ENCODE data around the gene LYL1. TPM values are rescaled to one million over a fixed set of nuclear protein-coding genes. Genes with fewer than 3 reads are reported as not detected.
A peak's percentile ranks its signal among the peaks of the same experiment; 100 is the strongest.

The LYL1 gene
- total and polyA plus RNA-seq, 5 donors from 2014 or later: 6.5 to 14.2 (median 8.0) TPM

DNA sequence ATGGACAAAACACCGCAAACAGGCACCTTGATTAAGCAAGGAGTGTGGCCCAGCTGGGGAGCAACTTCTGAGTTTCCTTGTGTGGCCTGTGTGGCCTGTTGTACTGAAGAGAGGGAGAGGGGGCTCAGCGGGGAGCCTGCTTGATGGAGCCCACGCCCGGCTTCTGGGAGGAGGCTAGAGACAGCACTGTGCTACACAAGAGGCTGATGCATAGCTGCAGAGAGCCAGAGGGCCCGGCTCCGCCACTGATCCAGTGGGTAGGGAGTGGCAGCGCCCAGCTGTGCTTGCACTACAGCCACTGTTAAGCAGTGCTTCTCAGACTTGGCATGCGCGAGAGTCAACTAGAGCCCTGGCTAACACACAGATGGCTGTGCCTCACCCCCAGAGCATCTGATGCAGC is 19.0 kb downstream of the LYL1 start:
- DNase-seq (no peak), ATAC-seq (ENCODE audit: low read depth in 2 of 2) (no peak)
- Histone ChIP-seq H3K4me3 (ENCODE audit: low read depth, low read length) (no peak overlapping the region), H3K27me3 (ENCODE audit: control insufficient read depth, insufficient read depth, low read length) (no peaks in the 10 kb centered on the region), H3K36me3 (ENCODE audit: control insufficient read depth, insufficient read depth, low read length) (no peaks in the 10 kb centered on the region), H3K4me1 (ENCODE audit: control insufficient read depth, insufficient read depth, low read length, poor library complexity, severe bottlenecking) (no peaks in the 10 kb centered on the region), H3K27ac (ENCODE audit: insufficient read depth, low read length, poor library complexity, severe bottlenecking) (no peak overlapping the region), H3K9me3 (ENCODE audit: control insufficient read depth in 2 of 2, low read length in 2 of 2) (no peaks in the 10 kb centered on the region)
- Mint-ChIP-seq H3K36me3 (no peaks in the 10 kb centered on the region), H3K9me3 (no peaks in the 10 kb centered on the region), H3K4me1 (no peaks in the 10 kb centered on the region), H3K27ac (peak overlapping the region in 1 of 3 donors; percentile 14), H3K4me3 (no peak overlapping the region), H3K27me3 (peaks cover 25% of the 10 kb centered on the region)

DNA sequence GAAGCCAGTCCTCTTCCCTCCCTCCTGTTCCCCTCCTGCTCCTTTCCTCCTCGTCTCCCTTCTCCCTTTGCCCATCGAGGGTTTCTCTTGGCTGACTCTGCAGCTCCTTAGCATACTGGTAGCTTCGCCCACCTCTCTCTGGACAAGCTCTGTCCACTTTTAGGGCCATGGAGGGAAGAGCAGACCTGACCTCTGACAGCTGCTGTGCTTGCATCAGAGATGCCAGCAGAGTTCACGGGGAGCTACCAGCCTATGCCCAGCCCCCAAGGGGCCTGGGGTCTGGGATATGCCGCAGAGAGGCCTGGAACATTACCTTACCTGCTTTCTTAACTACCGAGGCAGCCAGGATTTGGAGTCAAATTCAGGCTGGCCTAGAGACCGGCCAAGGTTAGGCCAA is 19.7 kb downstream of the LYL1 start:
- Histone ChIP-seq H3K27ac (ENCODE audit: insufficient read depth, low read length, poor library complexity, severe bottlenecking) (no peak overlapping the region), H3K36me3 (ENCODE audit: control insufficient read depth, insufficient read depth, low read length) (no peaks in the 10 kb centered on the region), H3K9me3 (ENCODE audit: control insufficient read depth in 2 of 2, low read length in 2 of 2) (no peaks in the 10 kb centered on the region), H3K4me1 (ENCODE audit: control insufficient read depth, insufficient read depth, low read length, poor library complexity, severe bottlenecking) (no peaks in the 10 kb centered on the region), H3K27me3 (ENCODE audit: control insufficient read depth, insufficient read depth, low read length) (no peaks in the 10 kb centered on the region), H3K4me3 (ENCODE audit: low read depth, low read length) (no peak overlapping the region)
- DNase-seq: no peak
- no peaks in the 10 kb centered on the region for H3K9me3 Mint-ChIP-seq
- no peak for ATAC-seq (ENCODE audit: low read depth in 2 of 2)
- no peak overlapping the region for H3K4me3 Mint-ChIP-seq
- H3K4me1 Mint-ChIP-seq: no peaks in the 10 kb centered on the region
- H3K27ac Mint-ChIP-seq: peak overlapping the region in 1 of 3 donors; percentile 14
- H3K27me3 Mint-ChIP-seq: peaks cover 25% of the 10 kb centered on the region
- H3K36me3 Mint-ChIP-seq: no peaks in the 10 kb centered on the region

DNA sequence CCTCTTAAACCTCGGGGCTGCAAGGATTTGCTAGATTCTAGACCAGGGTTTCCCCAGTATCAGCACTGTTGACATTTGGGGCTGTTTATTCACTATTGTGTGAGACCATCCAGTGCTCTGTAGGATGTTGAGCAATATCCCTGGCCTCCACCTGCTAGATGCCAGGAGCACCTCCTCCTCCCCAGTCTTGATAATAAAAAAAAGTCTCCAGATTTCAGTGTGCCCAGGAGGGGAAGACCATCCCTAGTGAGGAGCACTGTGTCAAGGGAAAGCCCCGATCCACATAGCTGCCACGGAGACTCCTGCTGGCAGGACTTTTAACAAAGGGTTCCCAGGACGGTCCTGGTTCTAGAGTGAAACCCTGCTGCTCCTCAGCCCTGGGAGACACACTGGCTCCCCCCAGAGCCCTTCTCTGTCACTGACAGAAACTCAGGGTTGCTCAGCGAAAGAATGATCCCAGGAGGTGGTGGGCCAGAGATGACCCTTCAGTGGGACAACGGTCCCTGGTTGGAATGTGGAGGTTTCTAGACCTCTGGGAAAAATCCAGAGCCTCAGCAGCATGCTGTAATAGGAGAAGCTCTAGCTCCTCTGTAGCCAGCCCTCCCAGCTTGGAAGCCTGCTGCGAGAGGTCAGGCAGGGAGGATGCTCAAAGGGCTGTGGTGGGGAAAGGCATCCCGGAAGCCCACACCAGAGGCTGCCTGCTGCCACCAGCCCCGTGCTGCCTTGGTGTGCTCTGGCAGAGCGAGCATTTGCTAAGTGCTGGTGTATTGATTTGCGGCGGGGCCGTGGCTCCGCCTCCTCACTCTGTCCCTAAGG is 20.3 kb downstream of the LYL1 start:
- peaks cover 25% of the 10 kb centered on the region for H3K27me3 Mint-ChIP-seq

GRCh38 chr19:13079542-13079986 is 23.1 kb downstream of the LYL1 start:
- Histone ChIP-seq H3K4me1 (ENCODE audit: control insufficient read depth, insufficient read depth, low read length, poor library complexity, severe bottlenecking) (no peaks in the 10 kb centered on the region), H3K36me3 (ENCODE audit: control insufficient read depth, insufficient read depth, low read length) (no peaks in the 10 kb centered on the region), H3K4me3 (ENCODE audit: low read depth, low read length) (no peak overlapping the region), H3K9me3 (ENCODE audit: control insufficient read depth in 2 of 2, low read length in 2 of 2) (no peaks in the 10 kb centered on the region), H3K27me3 (ENCODE audit: control insufficient read depth, insufficient read depth, low read length) (no peaks in the 10 kb centered on the region), H3K27ac (ENCODE audit: insufficient read depth, low read length, poor library complexity, severe bottlenecking) (no peak overlapping the region)
- H3K27ac Mint-ChIP-seq: no peak overlapping the region
- no peak for ATAC-seq (ENCODE audit: low read depth in 2 of 2)
- no peaks in the 10 kb centered on the region for H3K36me3 Mint-ChIP-seq
- DNase-seq: no peak
- no peaks in the 10 kb centered on the region for H3K4me1 Mint-ChIP-seq
- H3K4me3 Mint-ChIP-seq: no peak overlapping the region
- no peaks in the 10 kb centered on the region for H3K9me3 Mint-ChIP-seq
- peaks cover 12% of the 10 kb centered on the region for H3K27me3 Mint-ChIP-seq

More for the DNA sequence above, 20.3 kb downstream of the LYL1 start:
- Histone ChIP-seq H3K27ac (ENCODE audit: insufficient read depth, low read length, poor library complexity, severe bottlenecking) (no peak overlapping the region), H3K36me3 (ENCODE audit: control insufficient read depth, insufficient read depth, low read length) (no peaks in the 10 kb centered on the region), H3K27me3 (ENCODE audit: control insufficient read depth, insufficient read depth, low read length) (no peaks in the 10 kb centered on the region), H3K4me3 (ENCODE audit: low read depth, low read length) (no peak overlapping the region), H3K9me3 (ENCODE audit: control insufficient read depth in 2 of 2, low read length in 2 of 2) (no peaks in the 10 kb centered on the region), H3K4me1 (ENCODE audit: control insufficient read depth, insufficient read depth, low read length, poor library complexity, severe bottlenecking) (no peaks in the 10 kb centered on the region)
- ATAC-seq (ENCODE audit: low read depth in 2 of 2): no peak
- Mint-ChIP-seq H3K9me3 (no peaks in the 10 kb centered on the region), H3K36me3 (no peaks in the 10 kb centered on the region), H3K27ac (no peak overlapping the region), H3K4me1 (no peaks in the 10 kb centered on the region), H3K4me3 (no peak overlapping the region)
- no peak for DNase-seq

DNA sequence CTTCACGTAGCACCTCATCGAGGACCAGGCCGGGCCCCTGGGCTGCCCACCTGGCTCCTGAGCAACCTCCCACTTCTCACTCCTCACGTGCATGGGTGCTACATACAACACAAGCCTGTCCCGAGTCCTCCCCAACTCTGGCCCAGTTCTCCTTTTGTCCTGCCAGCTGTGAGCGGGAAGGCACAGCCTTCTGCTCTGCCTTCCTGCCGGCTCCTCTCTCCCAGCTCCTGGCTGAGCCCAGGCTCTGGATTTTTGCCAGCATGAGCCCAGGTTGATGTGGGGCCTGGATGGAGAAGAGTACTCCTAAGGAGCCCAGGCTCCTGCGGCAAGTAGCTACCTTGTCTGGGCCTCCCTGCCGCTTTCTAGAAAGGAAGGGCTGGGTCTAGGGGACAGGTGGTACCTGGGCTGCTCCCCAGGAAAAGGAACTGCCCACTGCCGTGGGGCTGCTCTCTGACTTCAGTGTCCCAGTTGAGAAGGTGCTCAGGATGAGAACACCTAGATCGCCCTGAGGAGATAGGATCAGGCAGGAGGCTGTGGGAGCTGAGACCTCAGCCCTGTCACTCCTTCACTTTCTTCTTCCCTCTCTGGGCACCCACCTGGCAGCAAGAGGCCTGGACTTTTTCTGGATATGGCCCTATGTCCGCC is 23.6 kb downstream of the LYL1 start:
- no peak for ATAC-seq (ENCODE audit: low read depth in 2 of 2)
- no peaks in the 10 kb centered on the region for H3K9me3 Mint-ChIP-seq
- no peak overlapping the region for H3K27ac Mint-ChIP-seq
- no peak for DNase-seq
- no peaks in the 10 kb centered on the region for H3K9me3 ChIP-seq (ENCODE audit: control insufficient read depth in 2 of 2, low read length in 2 of 2)
- no peak overlapping the region for H3K4me3 Mint-ChIP-seq
- H3K27me3 ChIP-seq (ENCODE audit: control insufficient read depth, insufficient read depth, low read length): no peaks in the 10 kb centered on the region
- H3K27me3 Mint-ChIP-seq: peaks cover 6% of the 10 kb centered on the region
- no peak overlapping the region for H3K4me3 ChIP-seq (ENCODE audit: low read depth, low read length)
- H3K36me3 Mint-ChIP-seq: no peaks in the 10 kb centered on the region
- no peaks in the 10 kb centered on the region for H3K36me3 ChIP-seq (ENCODE audit: control insufficient read depth, insufficient read depth, low read length)
- no peaks in the 10 kb centered on the region for H3K4me1 Mint-ChIP-seq
- no peak overlapping the region for H3K27ac ChIP-seq (ENCODE audit: insufficient read depth, low read length, poor library complexity, severe bottlenecking)
- H3K4me1 ChIP-seq (ENCODE audit: control insufficient read depth, insufficient read depth, low read length, poor library complexity, severe bottlenecking): no peaks in the 10 kb centered on the region

DNA sequence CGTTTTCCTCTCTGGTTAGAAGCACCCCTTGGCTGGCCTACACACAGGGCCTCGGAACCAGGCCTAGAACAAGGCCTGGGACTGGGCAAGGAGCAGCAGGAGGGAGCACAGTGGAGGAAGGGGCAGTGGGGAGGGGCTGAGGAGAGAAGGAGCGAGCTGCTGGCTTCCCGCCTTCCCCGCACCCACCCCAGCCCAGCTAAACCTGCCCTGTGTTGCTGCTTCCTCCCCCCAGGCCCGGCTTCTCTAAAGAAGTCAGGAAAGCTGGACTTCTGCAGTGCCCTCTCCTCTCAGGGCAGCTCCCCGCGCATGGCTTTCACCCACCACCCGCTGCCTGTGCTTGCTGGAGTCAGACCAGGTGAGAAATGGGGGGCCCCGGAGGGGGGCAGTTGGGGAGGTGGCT is 24.3 kb downstream of the LYL1 start:
- H3K4me1 ChIP-seq (ENCODE audit: control insufficient read depth, insufficient read depth, low read length, poor library complexity, severe bottlenecking): no peaks in the 10 kb centered on the region
- no peaks in the 10 kb centered on the region for H3K9me3 ChIP-seq (ENCODE audit: control insufficient read depth in 2 of 2, low read length in 2 of 2)
- H3K36me3 ChIP-seq (ENCODE audit: control insufficient read depth, insufficient read depth, low read length): no peaks in the 10 kb centered on the region
- no peak for ATAC-seq (ENCODE audit: low read depth in 2 of 2)
- no peak for DNase-seq
- no peak overlapping the region for H3K4me3 ChIP-seq (ENCODE audit: low read depth, low read length)
- Mint-ChIP-seq H3K27me3 (peaks cover 5% of the 10 kb centered on the region), H3K36me3 (no peaks in the 10 kb centered on the region), H3K4me3 (no peak overlapping the region), H3K9me3 (no peaks in the 10 kb centered on the region), H3K27ac (no peak overlapping the region), H3K4me1 (no peaks in the 10 kb centered on the region)
- no peaks in the 10 kb centered on the region for H3K27me3 ChIP-seq (ENCODE audit: control insufficient read depth, insufficient read depth, low read length)
- H3K27ac ChIP-seq (ENCODE audit: insufficient read depth, low read length, poor library complexity, severe bottlenecking): no peak overlapping the region

DNA sequence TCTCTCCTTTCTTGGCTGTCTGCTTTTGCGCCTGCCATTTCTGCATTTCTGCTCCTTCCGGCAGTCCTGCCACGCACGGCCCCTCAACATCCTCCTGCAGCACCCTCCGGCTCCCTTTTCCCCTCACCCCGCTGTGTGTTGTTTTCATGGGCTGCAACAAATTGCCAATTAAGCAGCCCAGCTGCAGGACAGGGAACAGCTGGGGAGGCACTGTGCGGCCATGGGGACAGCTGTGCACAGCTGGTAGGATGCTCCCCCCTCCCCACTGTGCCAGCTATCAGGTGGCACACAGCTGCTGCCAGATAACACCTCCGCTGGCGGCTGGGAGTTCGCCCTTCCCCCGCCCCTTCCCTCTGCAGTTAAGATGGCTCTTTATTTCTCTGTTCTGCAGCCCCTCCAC is 25.4 kb downstream of the LYL1 start:
- DNase-seq (no peak), ATAC-seq (ENCODE audit: low read depth in 2 of 2) (no peak)
- H3K36me3 Mint-ChIP-seq: no peaks in the 10 kb centered on the region
- no peaks in the 10 kb centered on the region for H3K9me3 Mint-ChIP-seq
- Histone ChIP-seq H3K27ac (ENCODE audit: insufficient read depth, low read length, poor library complexity, severe bottlenecking) (no peak overlapping the region), H3K4me1 (ENCODE audit: control insufficient read depth, insufficient read depth, low read length, poor library complexity, severe bottlenecking) (no peaks in the 10 kb centered on the region), H3K4me3 (ENCODE audit: low read depth, low read length) (no peak overlapping the region), H3K9me3 (ENCODE audit: control insufficient read depth in 2 of 2, low read length in 2 of 2) (no peaks in the 10 kb centered on the region), H3K36me3 (ENCODE audit: control insufficient read depth, insufficient read depth, low read length) (no peaks in the 10 kb centered on the region), H3K27me3 (ENCODE audit: control insufficient read depth, insufficient read depth, low read length) (no peaks in the 10 kb centered on the region)
- peaks cover 5% of the 10 kb centered on the region for H3K27me3 Mint-ChIP-seq
- H3K4me1 Mint-ChIP-seq: no peaks in the 10 kb centered on the region
- no peak overlapping the region for H3K4me3 Mint-ChIP-seq
- no peak overlapping the region for H3K27ac Mint-ChIP-seq

GRCh38 chr19:13076787-13077186 is 25.9 kb downstream of the LYL1 start:
- Mint-ChIP-seq H3K27me3 (peaks cover under 1% of the 10 kb centered on the region), H3K4me1 (no peaks in the 10 kb centered on the region), H3K36me3 (no peaks in the 10 kb centered on the region), H3K27ac (no peak overlapping the region), H3K9me3 (no peaks in the 10 kb centered on the region), H3K4me3 (no peak overlapping the region)
- no peak for ATAC-seq (ENCODE audit: low read depth in 2 of 2)
- no peak overlapping the region for H3K4me3 ChIP-seq (ENCODE audit: low read depth, low read length)
- H3K9me3 ChIP-seq (ENCODE audit: control insufficient read depth in 2 of 2, low read length in 2 of 2): no peaks in the 10 kb centered on the region
- H3K27me3 ChIP-seq (ENCODE audit: control insufficient read depth, insufficient read depth, low read length): no peaks in the 10 kb centered on the region
- H3K4me1 ChIP-seq (ENCODE audit: control insufficient read depth, insufficient read depth, low read length, poor library complexity, severe bottlenecking): no peaks in the 10 kb centered on the region
- no peak for DNase-seq
- H3K27ac ChIP-seq (ENCODE audit: insufficient read depth, low read length, poor library complexity, severe bottlenecking): no peak overlapping the region
- no peaks in the 10 kb centered on the region for H3K36me3 ChIP-seq (ENCODE audit: control insufficient read depth, insufficient read depth, low read length)
